Ramos (cell line): Measurements from ENCODE around the gene IQCM.
"Not testable (repeated sequence)": the region's sequence is repeated elsewhere in the genome, so short reads cannot be mapped to it uniquely, and the experiment has no call there.

ENCODE experiments used
- in situ Hi-C: fragments of 300-500 bp; cut with MboI; formaldehyde crosslinking; loops from one replicate; pipeline ENCODE4 v1.14.3; 2022; ENCODE audit warnings: low sequenced_read_pairs; ENCODE audit not compliant: unreplicated experiment

The IQCM gene

DNA sequence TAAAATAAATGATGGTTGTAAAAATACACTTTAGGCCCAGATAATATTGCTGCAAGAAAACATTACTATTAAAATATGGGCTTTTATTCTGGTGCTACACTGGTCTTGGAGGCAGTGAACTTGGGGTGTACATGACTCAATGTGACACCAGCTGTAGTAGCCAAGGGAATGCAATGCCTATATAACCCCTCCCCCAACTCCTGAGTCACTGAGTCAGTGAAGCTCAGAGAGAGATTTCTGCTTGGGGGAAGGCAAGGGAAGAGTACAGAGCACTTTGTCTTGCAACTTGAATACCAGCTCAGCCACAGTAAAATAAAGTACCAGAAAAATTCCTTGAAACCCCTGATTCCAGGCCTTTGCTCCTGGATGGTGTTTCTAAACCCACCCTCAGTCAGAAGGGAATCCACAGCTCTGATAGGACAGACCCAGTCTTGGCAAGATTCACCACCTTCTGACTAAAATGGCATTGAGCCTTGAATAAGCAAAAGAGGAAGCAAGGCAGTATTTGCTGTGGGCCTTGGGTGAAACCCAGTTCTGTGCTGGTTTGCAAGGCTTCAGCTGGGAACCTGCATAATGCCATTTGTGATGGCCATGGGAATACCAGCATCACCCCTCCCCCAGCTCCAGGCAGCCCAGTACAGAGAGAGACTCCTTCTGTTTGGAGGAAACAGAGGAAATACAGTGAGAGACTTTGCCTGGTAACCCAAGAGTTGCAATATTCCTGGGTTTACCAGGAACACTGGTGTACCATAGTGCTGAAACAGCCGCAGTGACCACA lies 209.9 kb downstream of the IQCM start:
- in situ Hi-C loops = no loop called here

DNA sequence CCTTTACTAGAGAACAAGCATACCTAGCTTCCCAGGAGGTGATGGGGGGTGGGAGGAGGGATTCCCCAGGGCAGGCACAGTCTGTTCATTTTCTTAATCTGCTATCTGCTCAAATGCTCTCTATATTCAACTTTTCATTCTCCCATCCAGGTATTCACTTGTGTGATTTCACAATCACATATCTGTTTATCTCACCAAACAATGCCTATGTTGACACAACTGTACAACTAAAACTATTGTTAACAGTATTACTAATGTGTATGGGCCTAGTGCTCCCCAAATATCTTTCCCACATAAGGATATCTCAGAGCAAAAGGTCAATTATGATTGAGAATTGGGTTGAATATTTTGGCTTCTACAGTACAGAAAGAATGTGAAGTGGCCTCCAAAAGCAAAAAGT lies 210.8 kb downstream of the IQCM start:
- in situ Hi-C loops = no loop called here

- in situ Hi-C loops = no loop called here
Observed at GRCh38 chr4:149595500-149595899, 220.1 kb downstream of the IQCM start.

- in situ Hi-C loops = no loop called here
Observed at GRCh38 chr4:149589826-149590225, 225.8 kb downstream of the IQCM start.

DNA sequence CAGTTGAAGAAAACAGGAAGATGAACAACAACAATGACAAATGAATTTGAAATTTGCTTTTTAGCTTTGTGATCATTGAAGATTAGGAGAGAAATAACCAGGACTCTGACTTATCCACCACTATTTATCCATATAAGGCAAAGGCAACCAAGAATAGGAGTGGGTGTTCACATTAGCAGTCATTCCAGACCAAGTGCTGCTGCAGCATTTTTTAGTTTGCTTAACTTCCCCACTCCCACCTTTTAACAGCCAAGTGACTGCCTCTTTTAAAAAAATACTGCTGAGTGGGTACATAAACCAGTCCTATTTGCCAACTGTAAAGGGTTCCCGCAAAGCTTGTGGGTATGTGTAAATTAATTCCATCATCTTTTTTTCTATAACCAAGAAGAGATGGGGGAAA lies 230.9 kb downstream of the IQCM start:
- in situ Hi-C loops = no loop called here

- in situ Hi-C loops = no loop called here
Observed at GRCh38 chr4:149574971-149575370, 240.7 kb downstream of the IQCM start.

GRCh38 chr4:149572716-149573115 lies 242.9 kb downstream of the IQCM start:
- in situ Hi-C loops = no loop called here

DNA sequence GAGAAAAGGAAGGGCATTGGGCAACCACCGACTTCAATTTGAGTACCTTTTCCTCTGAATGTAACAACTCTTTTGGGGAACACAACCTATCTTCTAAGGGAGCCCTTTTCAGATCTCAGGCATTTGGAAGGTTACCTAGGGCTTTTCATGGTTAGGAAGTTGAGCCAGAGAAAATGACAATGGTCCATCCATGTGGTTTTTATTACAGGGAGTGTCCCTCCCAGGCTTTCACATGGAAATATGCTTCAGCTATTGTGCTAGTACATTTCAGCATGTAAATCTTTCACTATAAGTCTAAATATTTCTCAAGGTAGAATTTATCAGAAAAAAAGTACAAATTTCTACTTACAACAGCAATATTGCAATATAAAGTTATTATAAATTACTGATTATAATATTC lies 259.8 kb downstream of the IQCM start:
- in situ Hi-C loops = no loop called here

DNA sequence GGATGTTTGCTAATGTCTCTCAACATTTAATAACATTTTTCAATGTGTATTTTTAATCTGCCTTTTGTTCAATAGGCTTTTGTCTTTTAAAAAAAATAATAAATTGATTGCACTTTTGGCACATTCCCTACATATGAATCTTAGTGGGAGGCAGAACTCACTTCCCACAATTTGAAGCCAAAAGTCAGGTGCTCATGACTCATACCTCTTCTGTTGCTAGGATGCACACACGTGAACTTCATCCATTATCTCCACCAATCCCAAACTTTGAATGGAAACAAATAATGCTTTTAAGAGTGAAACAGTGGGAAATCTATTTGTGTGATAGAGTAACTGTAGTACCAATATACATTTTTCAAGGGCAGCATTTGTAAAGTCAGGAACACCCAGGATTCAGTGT lies 260.5 kb downstream of the IQCM start:
- in situ Hi-C loops = no loop called here

DNA sequence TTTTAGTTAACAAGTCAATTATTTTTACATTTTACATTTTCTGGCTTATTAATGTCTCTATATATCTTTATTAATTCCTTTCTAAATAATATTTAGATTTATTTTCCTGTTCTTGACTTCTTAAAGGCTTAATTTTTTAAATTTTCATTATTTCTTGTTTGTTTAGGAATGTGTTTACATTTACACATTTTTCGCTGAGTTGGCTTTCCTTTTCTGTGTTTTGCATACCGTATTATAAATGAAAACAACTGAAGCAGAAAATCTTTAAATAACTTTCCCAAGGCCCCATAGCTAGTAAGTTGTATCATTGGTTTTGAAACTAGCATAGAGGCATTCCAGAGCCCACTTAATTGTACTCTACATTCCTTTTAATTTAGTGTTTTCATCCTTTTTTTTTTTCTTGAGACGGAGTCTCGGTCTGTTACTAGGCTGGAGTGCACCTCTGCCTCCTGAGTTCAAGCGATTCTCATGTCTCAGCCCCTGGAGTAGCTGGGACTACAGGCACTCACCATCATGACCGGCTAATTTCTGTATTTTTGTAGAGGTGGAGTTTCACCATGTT lies 261.6 kb downstream of the IQCM start:
- in situ Hi-C loops = no loop called here

- in situ Hi-C loops = no loop called here
Observed at GRCh38 chr4:149552601-149553000, 263.0 kb downstream of the IQCM start.

GRCh38 chr4:149549911-149550310 lies 265.7 kb downstream of the IQCM start:
- in situ Hi-C loops = no loop called here

DNA sequence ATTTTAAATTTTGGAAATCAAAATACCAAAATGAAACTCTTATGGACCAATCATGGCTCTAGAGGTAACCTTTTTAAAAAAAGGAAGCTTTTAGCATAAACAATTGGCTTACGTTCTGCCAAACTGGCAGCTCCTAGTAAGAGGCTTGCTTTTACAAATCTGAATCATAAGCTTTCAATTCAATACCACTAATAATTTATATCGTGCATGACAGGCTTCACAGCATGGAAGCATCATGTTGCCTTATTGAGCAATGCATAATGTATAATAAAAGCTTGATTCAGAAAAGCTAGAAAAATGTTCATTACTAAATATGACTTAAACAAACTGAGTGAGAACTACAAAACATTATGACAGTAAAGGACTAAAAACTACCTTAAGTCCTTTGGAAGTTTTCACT lies 280.9 kb downstream of the IQCM start:
- in situ Hi-C loops = no loop called here

GRCh38 chr4:149531861-149532260 lies 283.8 kb downstream of the IQCM start:
- in situ Hi-C loops = no loop called here

DNA sequence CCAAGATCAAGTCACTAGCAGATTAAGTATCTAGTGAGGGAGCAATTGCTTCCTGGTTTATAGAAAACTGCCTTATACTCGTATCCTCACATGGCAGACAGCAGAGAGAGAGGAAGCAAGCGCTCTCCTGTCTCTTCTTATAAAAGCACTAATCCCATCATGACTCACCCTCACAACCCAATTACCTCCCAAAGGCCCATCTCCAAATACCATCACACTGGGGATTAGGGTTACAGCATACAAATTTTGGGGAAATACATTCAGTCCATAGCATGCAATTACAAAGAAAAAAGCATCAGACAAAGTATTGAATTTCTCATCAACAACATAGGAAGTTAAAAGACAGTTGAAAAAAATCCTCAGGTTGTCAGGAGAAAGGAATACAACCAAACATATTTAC lies 292.6 kb downstream of the IQCM start:
- in situ Hi-C loops = no loop called here

- in situ Hi-C loops = no loop called here
Observed at GRCh38 chr4:149521611-149522425, 293.8 kb downstream of the IQCM start.

GRCh38 chr4:149518471-149518870 lies 297.2 kb downstream of the IQCM start:
- in situ Hi-C loops = no loop called here

DNA sequence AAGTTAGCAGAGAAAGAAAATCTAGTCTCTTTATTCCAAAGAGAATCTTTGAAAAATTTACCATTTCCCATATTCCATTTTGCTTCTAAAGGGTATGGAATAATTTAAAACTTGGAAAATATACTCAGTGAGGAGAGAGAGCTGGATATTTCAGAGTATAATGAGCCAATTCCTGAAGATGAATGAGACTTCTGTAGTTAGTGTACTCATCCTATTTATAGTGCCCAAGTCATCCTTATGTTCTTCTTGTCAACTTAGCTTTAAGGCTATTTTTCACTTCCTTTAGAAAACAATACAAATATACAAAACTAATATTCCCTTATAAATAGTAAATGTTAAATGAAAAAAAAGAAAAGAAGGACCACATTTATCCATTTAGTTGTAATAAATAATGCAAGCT lies 302.6 kb downstream of the IQCM start:
- in situ Hi-C loops = no loop called here

GRCh38 chr4:149512501-149512900 lies 303.1 kb downstream of the IQCM start:
- in situ Hi-C loops = no loop called here

DNA sequence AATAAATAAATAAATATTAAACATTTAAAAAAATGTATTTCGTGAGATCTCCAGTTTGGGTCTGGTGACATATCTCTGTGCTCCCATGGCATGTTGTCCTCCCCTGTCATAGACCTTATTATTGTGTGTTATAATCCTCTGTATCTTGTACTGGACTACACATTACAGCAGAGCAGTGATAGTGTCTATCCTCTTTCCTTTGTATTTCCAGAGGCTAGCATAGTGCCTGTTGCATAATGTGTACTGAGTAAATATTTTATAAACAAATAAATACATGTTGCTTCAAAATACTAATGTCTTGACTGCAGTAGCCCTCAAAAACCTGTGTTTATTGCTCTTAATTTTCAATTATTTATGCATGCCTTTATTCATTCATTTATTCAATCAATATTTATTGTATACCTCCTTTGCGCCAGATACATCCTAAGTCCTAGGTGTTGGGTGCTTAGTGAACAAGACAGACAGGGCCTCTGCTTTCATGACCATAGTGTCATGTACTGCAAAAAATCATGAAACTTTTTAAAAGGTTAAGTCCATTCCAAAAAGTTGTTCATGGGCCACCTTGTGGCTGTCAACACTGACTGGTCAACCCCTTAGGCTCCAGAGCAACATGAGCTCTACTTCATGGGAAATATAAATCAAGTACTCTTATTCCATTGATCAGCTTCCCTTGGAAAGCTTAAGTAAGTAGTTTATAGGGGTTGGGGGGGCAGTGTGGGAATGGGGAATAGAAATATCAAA lies 303.9 kb downstream of the IQCM start:
- in situ Hi-C loops = no loop called here

GRCh38 chr4:149507309-149507708 lies 308.3 kb downstream of the IQCM start:
- in situ Hi-C loops = not testable (repeated sequence)
